Sigmoid colon (tissue), 4 donors: Measurements from ENCODE around the gene NHS.
A peak's percentile ranks its signal among the peaks of the same experiment; 100 is the strongest.

Experiments
- CTCF ChIP-seq, 4 experiments: fragments of 450-650 bp in 3 of 4; fragments of 200-600 bp in 1 of 4; IDR thresholded peaks; one replicate each; pipeline ENCODE4 v1.5.1; 2016 to 2019; ENCODE audit warnings: antibody characterized with exemption in 4 of 4, mild to moderate bottlenecking in 3 of 4, moderate library complexity in 2 of 4
- EP300 ChIP-seq, 4 donors: sonication (generic); formaldehyde crosslinking; IDR thresholded peaks; one replicate each; pipeline ENCODE4 v1.6.1; 2017; ENCODE audit warnings: antibody characterized with exemption in 4 of 4
- POLR2A ChIP-seq, 2 donors: fragments of 450-650 bp; IDR thresholded peaks; one replicate each; pipeline ENCODE4 v1.6.1; 2016; ENCODE audit warnings: antibody characterized with exemption in 2 of 2, mild to moderate bottlenecking in 2 of 2, moderate library complexity in 2 of 2
- POLR2AphosphoS5 ChIP-seq, 4 donors: sonication (generic); formaldehyde crosslinking; IDR thresholded peaks; one replicate each; pipeline ENCODE4 v1.6.1; 2017; ENCODE audit warnings: antibody characterized with exemption in 4 of 4

DNA sequence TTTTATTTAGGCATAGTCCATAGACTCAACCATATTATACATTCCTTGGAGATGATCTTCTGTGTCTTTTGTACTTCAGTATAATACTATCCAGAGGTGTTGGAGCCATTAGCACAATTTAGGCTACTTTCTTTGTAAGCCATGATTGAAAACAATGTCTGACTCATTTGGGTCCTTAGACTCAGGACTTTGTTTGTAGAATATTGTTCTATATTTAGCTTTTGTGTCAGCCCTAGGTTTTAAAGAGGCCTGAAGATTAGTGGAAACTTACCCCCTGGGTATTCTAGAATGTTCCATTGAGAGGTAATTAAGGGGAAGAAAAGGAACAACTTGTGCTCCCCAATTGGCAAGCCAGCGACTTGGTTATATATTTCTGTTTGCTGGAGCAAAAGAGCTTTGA lies 217.1 kb downstream of the NHS start:
- TF ChIP-seq CTCF (IDR thresholded peaks at IDR 0.05) = no peak
- TF ChIP-seq POLR2A (IDR thresholded peaks at IDR 0.05) = no peak
- peak in 3 of 4 donors; percentile 22 to 45 (median 27) for TF ChIP-seq EP300 (IDR thresholded peaks at IDR 0.05)
- TF ChIP-seq POLR2AphosphoS5 (IDR thresholded peaks at IDR 0.05) = peak in 3 of 4 donors; percentile 11 to 41 (median 27)
